ENCODE measurements around the gene NKX2-8.
"Not testable (repeated sequence)": the region's sequence is repeated elsewhere in the genome, so short reads cannot be mapped to it uniquely, and the experiment has no call there.

Gene NKX2-8

DNA sequence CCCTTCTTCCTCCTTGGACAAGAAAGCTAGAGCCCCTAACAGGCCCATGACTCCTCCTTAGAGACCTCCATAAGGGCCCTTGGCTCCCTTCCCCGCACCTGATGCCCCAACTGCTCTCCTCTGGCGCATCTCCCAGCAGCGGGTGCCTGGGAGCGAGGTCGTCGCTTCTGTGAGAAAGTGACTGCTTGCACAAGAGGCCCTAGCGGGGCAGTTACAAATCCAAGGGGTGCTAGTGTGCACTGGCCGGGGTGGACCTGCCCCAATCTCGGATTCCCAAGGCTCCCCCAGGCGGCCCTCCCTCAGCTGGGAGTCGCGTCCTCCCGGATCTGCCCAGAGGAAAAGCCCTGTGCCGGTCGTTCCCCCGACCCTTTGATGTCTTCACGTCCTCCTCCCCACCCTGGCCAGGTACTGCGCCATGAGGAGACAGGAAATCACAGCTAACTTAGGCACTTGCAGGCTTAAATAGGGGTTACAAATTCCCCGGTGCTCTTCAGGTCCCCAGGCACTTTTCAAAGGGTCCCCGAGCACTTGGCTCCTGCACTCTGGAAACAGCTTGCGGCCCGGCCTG is 2.8 kb downstream of the NKX2-8 start:
- DNase-seq = no peak

DNA sequence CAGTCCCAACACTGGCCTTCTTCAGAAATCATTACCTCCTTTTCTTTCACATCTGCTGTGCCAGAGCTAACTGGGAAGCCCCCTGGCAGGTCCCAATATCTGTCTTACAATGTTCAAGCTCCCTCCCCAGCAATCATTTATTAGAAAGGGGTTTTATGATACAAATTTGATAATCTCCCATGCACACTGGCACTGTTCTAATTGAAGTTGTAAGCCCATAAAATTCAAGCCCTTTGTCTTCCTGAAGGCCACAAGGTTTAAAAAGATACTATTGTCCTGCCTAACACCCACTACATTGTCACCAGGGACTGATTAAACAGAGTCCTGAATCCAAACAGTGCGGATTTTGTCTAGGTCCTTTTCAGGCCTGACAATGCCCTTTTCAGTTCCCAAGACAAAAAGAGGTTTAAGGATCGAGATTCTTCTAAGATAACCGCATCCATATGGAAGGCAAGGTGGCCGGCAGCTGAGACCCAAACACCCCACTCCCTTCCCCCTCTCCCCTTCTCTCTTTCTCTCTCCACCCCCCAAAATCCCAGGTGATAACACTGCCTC is 3.3 kb downstream of the NKX2-8 start:
- DNase-seq = no peak

- DNase-seq = no peak
Observed at GRCh38 chr14:36570065-36570464, 12.3 kb downstream of the NKX2-8 start.

- DNase-seq = no peak
Observed at GRCh38 chr14:36556811-36557433, 25.5 kb downstream of the NKX2-8 start.

DNA sequence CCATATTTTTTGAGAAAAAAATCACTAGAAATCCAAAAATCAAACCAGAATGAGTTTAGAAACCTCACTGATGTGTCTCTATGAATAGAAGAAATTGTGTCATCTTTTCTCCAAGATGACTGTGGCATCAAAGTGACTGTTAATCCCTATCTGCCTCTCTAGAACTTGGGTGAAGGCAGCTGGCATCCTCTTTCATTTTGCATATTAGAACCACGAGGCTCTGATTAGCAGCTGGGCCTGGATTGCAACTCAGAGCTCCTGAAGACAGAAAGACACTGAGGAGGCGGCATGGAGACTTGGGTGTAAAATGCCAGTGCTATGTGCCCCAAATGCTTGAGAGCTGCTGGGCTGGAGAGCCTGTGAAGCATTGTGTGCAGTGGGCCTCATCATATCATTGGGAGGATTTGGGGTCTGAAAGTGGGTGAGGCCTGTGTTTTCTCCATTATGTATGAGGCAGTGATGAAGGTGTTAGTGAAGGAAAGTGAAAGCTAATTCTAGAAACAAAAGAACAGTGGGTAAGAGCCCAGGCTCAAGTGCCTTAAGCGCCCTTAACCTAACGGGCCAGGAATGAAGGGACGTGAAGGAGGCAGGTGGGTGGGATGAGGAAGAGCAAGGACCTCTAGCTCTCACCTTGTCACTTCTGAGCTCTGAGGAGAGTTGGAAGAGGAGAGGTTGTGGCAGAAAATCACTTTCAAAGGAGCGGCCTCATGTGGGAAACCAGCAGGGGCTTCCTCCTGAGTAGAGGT is 26.2 kb downstream of the NKX2-8 start:
- DNase-seq = no peak

DNA sequence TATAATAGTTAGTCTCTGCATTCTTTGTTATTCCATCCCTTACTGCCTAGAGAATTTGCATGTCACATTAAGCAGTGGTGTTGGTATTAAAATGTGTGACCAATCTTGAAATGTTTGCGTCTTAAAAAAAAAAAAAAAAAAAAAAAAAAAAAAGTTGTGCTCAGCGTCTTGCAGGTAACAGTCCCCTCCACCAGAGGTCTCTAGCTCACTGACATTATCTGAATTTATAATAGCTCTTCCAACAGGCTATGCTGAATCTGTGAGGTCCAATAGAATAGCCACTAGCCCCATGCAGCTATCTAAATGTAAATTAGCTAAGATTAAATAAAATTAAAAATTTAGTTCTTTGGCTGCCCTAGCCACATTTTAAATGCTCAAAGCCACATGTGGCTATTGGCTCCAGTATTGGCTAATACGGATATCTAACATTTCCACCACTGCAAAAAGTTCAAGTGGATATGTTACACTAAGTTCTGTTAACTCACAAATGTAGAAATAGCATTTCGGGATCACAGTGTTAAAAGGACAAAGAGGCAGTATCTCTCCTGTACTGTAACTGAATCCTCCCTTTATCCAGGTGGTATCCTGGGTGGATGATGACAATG is 28.7 kb downstream of the NKX2-8 start:
- no peak for DNase-seq

DNA sequence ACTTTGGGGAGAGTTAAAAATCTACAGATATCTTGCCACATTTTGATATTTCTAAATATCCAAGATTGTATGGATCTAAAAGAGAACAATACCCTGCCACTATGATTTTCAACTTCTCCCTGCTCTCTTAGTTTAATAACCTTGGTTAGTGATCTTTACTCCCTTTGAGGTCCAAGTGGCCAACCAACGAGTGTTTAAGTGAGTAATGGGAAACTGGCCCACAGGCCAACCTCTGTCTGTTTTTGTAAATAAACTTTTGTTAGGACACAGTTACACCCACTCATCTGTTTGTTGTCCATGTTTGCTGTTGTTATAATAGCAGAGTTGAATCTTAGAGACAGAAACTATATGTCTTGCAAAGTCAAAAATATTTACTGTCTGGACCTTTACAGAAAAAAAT is 31.5 kb downstream of the NKX2-8 start:
- DNase-seq = no peak

DNA sequence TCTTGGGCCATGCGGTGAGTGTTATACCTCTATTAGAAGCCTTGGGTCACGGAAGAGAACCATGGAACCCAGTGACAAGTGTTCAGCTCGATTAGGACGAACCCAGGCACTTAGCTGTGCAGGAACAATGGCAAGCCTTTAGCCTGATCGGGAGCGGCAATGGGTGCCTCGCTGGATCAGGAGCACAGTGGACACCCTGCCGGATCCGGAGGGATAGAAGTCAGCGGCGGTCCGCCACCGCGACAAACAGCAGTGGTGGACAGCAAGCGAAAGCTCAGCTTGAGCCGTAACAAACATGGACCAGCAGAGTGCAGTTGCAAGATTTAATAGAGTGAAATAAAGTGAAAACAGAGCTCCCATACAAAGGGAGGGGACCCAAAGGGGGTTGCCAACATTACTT is 38.1 kb downstream of the NKX2-8 start:
- DNase-seq = not testable (repeated sequence)

DNA sequence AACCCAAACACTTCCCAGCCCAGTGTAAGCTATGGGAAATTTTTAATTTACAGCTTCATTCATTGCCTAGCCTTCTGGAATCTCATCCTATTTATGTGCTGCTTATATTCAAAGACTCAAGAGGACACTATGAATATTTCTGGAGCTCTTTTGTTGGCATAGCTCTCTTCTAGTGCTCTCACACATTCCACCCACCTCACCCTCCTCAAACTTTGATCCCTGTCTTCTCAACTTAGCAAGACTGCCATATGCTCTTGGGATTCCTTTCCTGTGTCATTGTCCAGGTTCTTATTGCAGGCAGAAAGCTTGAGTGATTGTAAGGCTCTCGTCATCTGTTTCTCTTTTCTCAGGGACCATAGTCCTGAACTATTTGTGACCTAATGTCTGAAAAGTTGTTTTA is 44.4 kb downstream of the NKX2-8 start:
- no peak for DNase-seq

All from activated CD4-positive, alpha-beta T cell treated with anti-CD3 and anti-CD28 coated beads, Interleukin-2, amount 50 U/mL, for 1 hour (primary cell).